Measurements from ENCODE around the gene PTPN11. TPM values are rescaled to one million over a fixed set of nuclear protein-coding genes. Genes with fewer than 3 reads are reported as not detected.

PTPN11 gene
- total and polyA plus RNA-seq, 5 donors from 2014 or later = 51.9 to 66.9 (median 60.2) TPM

- ATAC-seq (ENCODE audit: low read depth in 2 of 2) (no peak), DNase-seq (no peak)
- H3K4me1 Mint-ChIP-seq = no peaks in the 10 kb centered on the region
Observed at GRCh38 chr12:112528521-112528920, 109.8 kb downstream of the PTPN11 start.

DNA sequence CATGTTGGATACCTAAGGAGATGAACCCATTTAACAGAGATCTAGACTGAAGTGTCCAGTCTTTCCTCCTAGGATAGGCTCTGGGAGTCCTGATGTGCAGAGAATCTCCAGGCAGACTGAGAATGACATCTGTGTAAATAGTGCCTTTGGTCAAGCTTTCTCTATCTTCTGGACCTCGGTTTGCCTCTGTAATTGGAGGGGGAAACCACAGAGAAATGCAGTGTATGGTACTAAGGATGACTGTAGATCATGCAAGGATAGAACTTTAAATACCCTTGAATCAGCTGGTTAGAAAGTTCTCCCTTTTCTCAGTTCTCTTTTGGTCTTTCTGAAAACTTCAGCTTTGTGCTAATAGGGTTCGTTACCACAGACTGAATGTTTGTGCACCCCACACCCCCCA lies 112.2 kb downstream of the PTPN11 start:
- H3K27me3 Mint-ChIP-seq = peaks cover 10% of the 10 kb centered on the region
- DNase-seq = no peak

More at GRCh38 chr12:112528521-112528920, 109.8 kb downstream of the PTPN11 start:
- peaks cover 18% of the 10 kb centered on the region for H3K27me3 Mint-ChIP-seq
- H3K27me3 ChIP-seq (ENCODE audit: control insufficient read depth, insufficient read depth, low read length) = no peaks in the 10 kb centered on the region
- peaks cover 0 to 3% (median 0%) of the 10 kb centered on the region in 7 donors for H3K9me3 Mint-ChIP-seq
- H3K9me3 ChIP-seq (ENCODE audit: control insufficient read depth in 2 of 2, low read length in 2 of 2) = no peaks in the 10 kb centered on the region
- H3K36me3 Mint-ChIP-seq = peaks cover 4% of the 10 kb centered on the region
- H3K27ac ChIP-seq (ENCODE audit: insufficient read depth, low read length, poor library complexity, severe bottlenecking) = no peak overlapping the region
- peak overlapping the region in 1 of 3 donors; percentile 9 for H3K27ac Mint-ChIP-seq
- H3K4me3 Mint-ChIP-seq = no peak overlapping the region
- no peaks in the 10 kb centered on the region for H3K4me1 ChIP-seq (ENCODE audit: control insufficient read depth, insufficient read depth, low read length, poor library complexity, severe bottlenecking)
- H3K36me3 ChIP-seq (ENCODE audit: control insufficient read depth, insufficient read depth, low read length) = no peaks in the 10 kb centered on the region
- H3K4me3 ChIP-seq (ENCODE audit: low read depth, low read length) = no peak overlapping the region

GRCh38 chr12:112532106-112532505 lies 113.4 kb downstream of the PTPN11 start:
- H3K27me3 Mint-ChIP-seq = peaks cover 16% of the 10 kb centered on the region
- ATAC-seq (ENCODE audit: low read depth in 2 of 2) = no peak
- H3K27ac Mint-ChIP-seq = no peak overlapping the region
- no peaks in the 10 kb centered on the region for H3K4me1 Mint-ChIP-seq
- peaks cover 0 to 3% (median 0%) of the 10 kb centered on the region in 7 donors for H3K9me3 Mint-ChIP-seq
- H3K36me3 ChIP-seq (ENCODE audit: control insufficient read depth, insufficient read depth, low read length) = no peaks in the 10 kb centered on the region
- H3K4me3 Mint-ChIP-seq = no peak overlapping the region
- no peaks in the 10 kb centered on the region for H3K27me3 ChIP-seq (ENCODE audit: control insufficient read depth, insufficient read depth, low read length)
- no peak for DNase-seq
- no peaks in the 10 kb centered on the region for H3K9me3 ChIP-seq (ENCODE audit: control insufficient read depth in 2 of 2, low read length in 2 of 2)
- no peaks in the 10 kb centered on the region for H3K4me1 ChIP-seq (ENCODE audit: control insufficient read depth, insufficient read depth, low read length, poor library complexity, severe bottlenecking)
- no peaks in the 10 kb centered on the region for H3K36me3 Mint-ChIP-seq
- H3K4me3 ChIP-seq (ENCODE audit: low read depth, low read length) = no peak overlapping the region
- no peak overlapping the region for H3K27ac ChIP-seq (ENCODE audit: insufficient read depth, low read length, poor library complexity, severe bottlenecking)

More for the DNA sequence above, 112.2 kb downstream of the PTPN11 start:
- no peaks in the 10 kb centered on the region for H3K36me3 ChIP-seq (ENCODE audit: control insufficient read depth, insufficient read depth, low read length)
- no peak for ATAC-seq (ENCODE audit: low read depth in 2 of 2)
- Mint-ChIP-seq H3K27ac (no peak overlapping the region), H3K9me3 (peaks cover 0 to 3% (median 0%) of the 10 kb centered on the region in 7 donors), H3K4me3 (no peak overlapping the region), H3K36me3 (no peaks in the 10 kb centered on the region), H3K4me1 (no peaks in the 10 kb centered on the region)
- no peaks in the 10 kb centered on the region for H3K9me3 ChIP-seq (ENCODE audit: control insufficient read depth in 2 of 2, low read length in 2 of 2)
- no peaks in the 10 kb centered on the region for H3K27me3 ChIP-seq (ENCODE audit: control insufficient read depth, insufficient read depth, low read length)
- no peak overlapping the region for H3K4me3 ChIP-seq (ENCODE audit: low read depth, low read length)
- H3K27ac ChIP-seq (ENCODE audit: insufficient read depth, low read length, poor library complexity, severe bottlenecking) = no peak overlapping the region
- no peaks in the 10 kb centered on the region for H3K4me1 ChIP-seq (ENCODE audit: control insufficient read depth, insufficient read depth, low read length, poor library complexity, severe bottlenecking)

- Mint-ChIP-seq H3K27me3 (peaks cover 20% of the 10 kb centered on the region), H3K4me1 (peaks cover 0 to 5% (median 1%) of the 10 kb centered on the region in 4 donors), H3K9me3 (peaks cover 0 to 3% (median 0%) of the 10 kb centered on the region in 7 donors), H3K4me3 (no peak overlapping the region), H3K27ac (peak overlapping the region in 1 of 3 donors; percentile 71), H3K36me3 (no peaks in the 10 kb centered on the region)
- DNase-seq = no peak
- Histone ChIP-seq H3K27ac (ENCODE audit: insufficient read depth, low read length, poor library complexity, severe bottlenecking) (no peak overlapping the region), H3K4me1 (ENCODE audit: control insufficient read depth, insufficient read depth, low read length, poor library complexity, severe bottlenecking) (no peaks in the 10 kb centered on the region), H3K27me3 (ENCODE audit: control insufficient read depth, insufficient read depth, low read length) (no peaks in the 10 kb centered on the region), H3K36me3 (ENCODE audit: control insufficient read depth, insufficient read depth, low read length) (no peaks in the 10 kb centered on the region), H3K4me3 (ENCODE audit: low read depth, low read length) (no peak overlapping the region), H3K9me3 (ENCODE audit: control insufficient read depth in 2 of 2, low read length in 2 of 2) (no peaks in the 10 kb centered on the region)
- no peak for ATAC-seq (ENCODE audit: low read depth in 2 of 2)
Observed at GRCh38 chr12:112533528-112533927, 114.8 kb downstream of the PTPN11 start.

DNA sequence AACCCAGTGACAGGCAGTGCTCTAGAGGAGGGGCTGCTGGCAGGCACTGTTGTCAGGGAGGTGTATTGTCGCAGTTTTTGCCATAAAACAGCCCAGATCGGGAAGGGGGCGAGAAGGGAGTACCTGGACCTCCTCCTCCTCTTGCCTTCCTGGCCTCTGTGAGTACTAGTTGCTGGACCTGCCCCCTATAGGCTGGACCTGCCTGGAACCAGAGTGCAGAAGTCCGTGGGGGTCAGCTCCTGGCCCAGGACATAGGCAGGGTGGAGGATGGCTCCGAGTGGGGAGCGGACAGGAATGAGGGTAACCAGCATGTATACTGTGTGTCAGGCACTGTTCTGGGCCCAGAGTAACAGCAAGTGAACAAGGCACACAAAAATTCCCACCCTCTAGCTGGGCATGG lies 116.3 kb downstream of the PTPN11 start:
- Mint-ChIP-seq H3K4me1 (peaks cover 0 to 7% (median 4%) of the 10 kb centered on the region in 4 donors), H3K27ac (no peak overlapping the region), H3K4me3 (no peak overlapping the region), H3K27me3 (peaks cover 20% of the 10 kb centered on the region), H3K36me3 (no peaks in the 10 kb centered on the region), H3K9me3 (peaks cover 0 to 3% (median 0%) of the 10 kb centered on the region in 7 donors)
- no peaks in the 10 kb centered on the region for H3K9me3 ChIP-seq (ENCODE audit: control insufficient read depth in 2 of 2, low read length in 2 of 2)
- ATAC-seq (ENCODE audit: low read depth in 2 of 2) (no peak), DNase-seq (no peak)
- H3K27ac ChIP-seq (ENCODE audit: insufficient read depth, low read length, poor library complexity, severe bottlenecking) = no peak overlapping the region
- no peaks in the 10 kb centered on the region for H3K4me1 ChIP-seq (ENCODE audit: control insufficient read depth, insufficient read depth, low read length, poor library complexity, severe bottlenecking)
- no peaks in the 10 kb centered on the region for H3K36me3 ChIP-seq (ENCODE audit: control insufficient read depth, insufficient read depth, low read length)
- no peak overlapping the region for H3K4me3 ChIP-seq (ENCODE audit: low read depth, low read length)
- peaks cover 3% of the 10 kb centered on the region for H3K27me3 ChIP-seq (ENCODE audit: control insufficient read depth, insufficient read depth, low read length)

GRCh38 chr12:112535637-112536366 lies 117.1 kb downstream of the PTPN11 start:
- Mint-ChIP-seq H3K27me3 (peaks cover 20% of the 10 kb centered on the region), H3K9me3 (peaks cover 0 to 3% (median 0%) of the 10 kb centered on the region in 7 donors), H3K36me3 (no peaks in the 10 kb centered on the region), H3K4me3 (no peak overlapping the region), H3K27ac (no peak overlapping the region), H3K4me1 (peaks cover 0 to 7% (median 4%) of the 10 kb centered on the region in 4 donors)
- no peak overlapping the region for H3K27ac ChIP-seq (ENCODE audit: insufficient read depth, low read length, poor library complexity, severe bottlenecking)
- DNase-seq (no peak), ATAC-seq (ENCODE audit: low read depth in 2 of 2) (no peak)
- no peaks in the 10 kb centered on the region for H3K4me1 ChIP-seq (ENCODE audit: control insufficient read depth, insufficient read depth, low read length, poor library complexity, severe bottlenecking)
- peaks cover 5% of the 10 kb centered on the region for H3K27me3 ChIP-seq (ENCODE audit: control insufficient read depth, insufficient read depth, low read length)
- H3K4me3 ChIP-seq (ENCODE audit: low read depth, low read length) = no peak overlapping the region
- H3K9me3 ChIP-seq (ENCODE audit: control insufficient read depth in 2 of 2, low read length in 2 of 2) = no peaks in the 10 kb centered on the region
- H3K36me3 ChIP-seq (ENCODE audit: control insufficient read depth, insufficient read depth, low read length) = no peaks in the 10 kb centered on the region

- Mint-ChIP-seq H3K4me1 (peaks cover 0 to 7% (median 4%) of the 10 kb centered on the region in 4 donors), H3K4me3 (no peak overlapping the region), H3K27me3 (peaks cover 20% of the 10 kb centered on the region), H3K9me3 (peaks cover 0 to 3% (median 0%) of the 10 kb centered on the region in 7 donors), H3K27ac (no peak overlapping the region), H3K36me3 (no peaks in the 10 kb centered on the region)
- Histone ChIP-seq H3K36me3 (ENCODE audit: control insufficient read depth, insufficient read depth, low read length) (no peaks in the 10 kb centered on the region), H3K9me3 (ENCODE audit: control insufficient read depth in 2 of 2, low read length in 2 of 2) (no peaks in the 10 kb centered on the region), H3K4me3 (ENCODE audit: low read depth, low read length) (no peak overlapping the region), H3K4me1 (ENCODE audit: control insufficient read depth, insufficient read depth, low read length, poor library complexity, severe bottlenecking) (no peaks in the 10 kb centered on the region), H3K27me3 (ENCODE audit: control insufficient read depth, insufficient read depth, low read length) (peaks cover 5% of the 10 kb centered on the region), H3K27ac (ENCODE audit: insufficient read depth, low read length, poor library complexity, severe bottlenecking) (no peak overlapping the region)
- DNase-seq = no peak
- no peak for ATAC-seq (ENCODE audit: low read depth in 2 of 2)
Observed at GRCh38 chr12:112536367-112536730, 117.6 kb downstream of the PTPN11 start.
